ENCODE data around the gene TMEM53.

TMEM53 gene

GRCh38 chr1:44689447-44689765 lies 15.1 kb upstream of the TMEM53 start:
- no peak overlapping the region for H3K4me3 ChIP-seq (ENCODE audit: low read depth, low read length)
- ChIA-PET POLR2A (interaction anchor here (1.3 kb wide), 1 partner anchor 14 kb away, joined by 3 read pairs; no protein-coding TSS in a partner anchor), CTCF (no interaction called here)
- no peak overlapping the region for H3K27ac ChIP-seq (ENCODE audit: extremely low read depth, low read depth, low read length)
- H3K9me3 ChIP-seq (ENCODE audit: control insufficient read depth, insufficient read depth, low read depth, low read length), result no peaks in the 10 kb centered on the region
- H3K4me1 ChIP-seq (ENCODE audit: control insufficient read depth, insufficient read depth, low read length), result no peaks in the 10 kb centered on the region
- no peaks in the 10 kb centered on the region for H3K36me3 ChIP-seq (ENCODE audit: control insufficient read depth in 2 of 2, insufficient read depth in 1 of 2, low read length in 2 of 2)
- TF ChIP-seq ZNF335 (tag by site-specific recombination; conservative IDR thresholded peaks at IDR 0.05) (peak; percentile 38), ZFP3 (tag by site-specific recombination; IDR thresholded peaks at IDR 0.05; ENCODE audit: low read depth) (no peak)

GRCh38 chr1:44688760-44689446 lies 14.6 kb upstream of the TMEM53 start:
- ChIA-PET CTCF (interaction anchor here (0.7 to 2.4 kb wide), 2 partner anchors 12 to 80 kb away, joined by 3 to 8 read pairs; no protein-coding TSS in a partner anchor), POLR2A (interaction anchor here (1.3 kb wide), 1 partner anchor 15 kb away, joined by 3 read pairs; no protein-coding TSS in a partner anchor)
- Histone ChIP-seq H3K9me3 (ENCODE audit: control insufficient read depth, insufficient read depth, low read depth, low read length) (no peaks in the 10 kb centered on the region), H3K27ac (ENCODE audit: extremely low read depth, low read depth, low read length) (no peak overlapping the region), H3K36me3 (ENCODE audit: control insufficient read depth in 2 of 2, insufficient read depth in 1 of 2, low read length in 2 of 2) (no peaks in the 10 kb centered on the region), H3K4me1 (ENCODE audit: control insufficient read depth, insufficient read depth, low read length) (no peaks in the 10 kb centered on the region), H3K4me3 (ENCODE audit: low read depth, low read length) (no peak overlapping the region)
- TF ChIP-seq ZNF707 (tag by site-specific recombination; IDR thresholded peaks at IDR 0.05), result no peak
- no peak for TF ChIP-seq ZNF561 (tag by site-specific recombination; IDR thresholded peaks at IDR 0.05; ENCODE audit: borderline replicate concordance)
- TF ChIP-seq ZNF114 (tag by site-specific recombination; IDR thresholded peaks at IDR 0.05), result no peak
- TF ChIP-seq ZNF121 (tag by site-specific recombination; IDR thresholded peaks at IDR 0.05), result no peak
- no peak for TF ChIP-seq ZNF416 (tag by site-specific recombination; IDR thresholded peaks at IDR 0.05)
- no peak for TF ChIP-seq ZNF544 (tag by site-specific recombination; IDR thresholded peaks at IDR 0.05)
- TF ChIP-seq, protein P1, sequence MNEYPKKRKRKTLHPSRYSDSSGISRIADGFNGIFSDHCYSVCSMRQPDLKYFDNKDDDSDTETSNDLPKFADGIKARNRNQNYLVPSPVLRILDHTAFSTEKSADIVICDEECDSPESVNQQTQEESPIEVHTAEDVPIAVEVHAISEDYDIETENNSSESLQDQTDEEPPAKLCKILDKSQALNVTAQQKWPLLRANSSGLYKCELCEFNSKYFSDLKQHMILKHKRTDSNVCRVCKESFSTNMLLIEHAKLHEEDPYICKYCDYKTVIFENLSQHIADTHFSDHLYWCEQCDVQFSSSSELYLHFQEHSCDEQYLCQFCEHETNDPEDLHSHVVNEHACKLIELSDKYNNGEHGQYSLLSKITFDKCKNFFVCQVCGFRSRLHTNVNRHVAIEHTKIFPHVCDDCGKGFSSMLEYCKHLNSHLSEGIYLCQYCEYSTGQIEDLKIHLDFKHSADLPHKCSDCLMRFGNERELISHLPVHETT (tag by site-specific recombination; IDR thresholded peaks at IDR 0.05), result no peak
- TF ChIP-seq ZNF529 (tag by site-specific recombination; IDR thresholded peaks at IDR 0.05; ENCODE audit: insufficient replicate concordance), result no peak
- 0 out of 2 replicates have a peak, but pooled peaks have one; percentile 28 for TF ChIP-seq ZNF335 (tag by site-specific recombination; conservative IDR thresholded peaks at IDR 0.05)
- 0 out of 2 replicates have a peak, but pooled peaks have one; percentile 24 for TF ChIP-seq FEZF1 (tag by site-specific recombination; IDR thresholded peaks at IDR 0.05)
- TF ChIP-seq TCF7L2 (IDR thresholded peaks at IDR 0.05; ENCODE audit: borderline replicate concordance, low read depth, low read length), result no peak
- TF ChIP-seq ZEB2 (tag by site-specific recombination; IDR thresholded peaks at IDR 0.05), result peak; percentile 68
- peak; percentile 49; the same call in 1 of the 2 replicates for TF ChIP-seq PRDM6 (tag by site-specific recombination; IDR thresholded peaks at IDR 0.05)
- TF ChIP-seq, protein P2, sequence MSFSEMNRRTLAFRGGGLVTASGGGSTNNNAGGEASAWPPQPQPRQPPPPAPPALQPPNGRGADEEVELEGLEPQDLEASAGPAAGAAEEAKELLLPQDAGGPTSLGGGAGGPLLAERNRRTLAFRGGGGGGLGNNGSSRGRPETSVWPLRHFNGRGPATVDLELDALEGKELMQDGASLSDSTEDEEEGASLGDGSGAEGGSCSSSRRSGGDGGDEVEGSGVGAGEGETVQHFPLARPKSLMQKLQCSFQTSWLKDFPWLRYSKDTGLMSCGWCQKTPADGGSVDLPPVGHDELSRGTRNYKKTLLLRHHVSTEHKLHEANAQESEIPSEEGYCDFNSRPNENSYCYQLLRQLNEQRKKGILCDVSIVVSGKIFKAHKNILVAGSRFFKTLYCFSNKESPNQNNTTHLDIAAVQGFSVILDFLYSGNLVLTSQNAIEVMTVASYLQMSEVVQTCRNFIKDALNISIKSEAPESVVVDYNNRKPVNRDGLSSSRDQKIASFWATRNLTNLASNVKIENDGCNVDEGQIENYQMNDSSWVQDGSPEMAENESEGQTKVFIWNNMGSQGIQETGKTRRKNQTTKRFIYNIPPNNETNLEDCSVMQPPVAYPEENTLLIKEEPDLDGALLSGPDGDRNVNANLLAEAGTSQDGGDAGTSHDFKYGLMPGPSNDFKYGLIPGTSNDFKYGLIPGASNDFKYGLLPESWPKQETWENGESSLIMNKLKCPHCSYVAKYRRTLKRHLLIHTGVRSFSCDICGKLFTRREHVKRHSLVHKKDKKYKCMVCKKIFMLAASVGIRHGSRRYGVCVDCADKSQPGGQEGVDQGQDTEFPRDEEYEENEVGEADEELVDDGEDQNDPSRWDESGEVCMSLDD (tag by site-specific recombination; IDR thresholded peaks at IDR 0.05), result no peak
- TF ChIP-seq OVOL3 (tag by site-specific recombination; IDR thresholded peaks at IDR 0.05), result no peak
- no peak for TF ChIP-seq ZNF174 (tag by site-specific recombination; IDR thresholded peaks at IDR 0.05)

Data from HEK293 (cell line).